GM19467 (cell line): Measurements from ENCODE around the gene DRC3.
A peak's percentile ranks its signal among the peaks of the same experiment; 100 is the strongest.
"Not testable (repeated sequence)": the region's sequence is repeated elsewhere in the genome, so short reads cannot be mapped to it uniquely, and the experiment has no call there.

Experiments used
- ATAC-seq: cut with Tn5 transposase; IDR thresholded peaks from one replicate; pipeline ENCODE4 v1.9.1; 2021; ENCODE audit warnings: mild to moderate bottlenecking, moderate library complexity; ENCODE audit not compliant: unreplicated experiment

The DRC3 gene, protein sequence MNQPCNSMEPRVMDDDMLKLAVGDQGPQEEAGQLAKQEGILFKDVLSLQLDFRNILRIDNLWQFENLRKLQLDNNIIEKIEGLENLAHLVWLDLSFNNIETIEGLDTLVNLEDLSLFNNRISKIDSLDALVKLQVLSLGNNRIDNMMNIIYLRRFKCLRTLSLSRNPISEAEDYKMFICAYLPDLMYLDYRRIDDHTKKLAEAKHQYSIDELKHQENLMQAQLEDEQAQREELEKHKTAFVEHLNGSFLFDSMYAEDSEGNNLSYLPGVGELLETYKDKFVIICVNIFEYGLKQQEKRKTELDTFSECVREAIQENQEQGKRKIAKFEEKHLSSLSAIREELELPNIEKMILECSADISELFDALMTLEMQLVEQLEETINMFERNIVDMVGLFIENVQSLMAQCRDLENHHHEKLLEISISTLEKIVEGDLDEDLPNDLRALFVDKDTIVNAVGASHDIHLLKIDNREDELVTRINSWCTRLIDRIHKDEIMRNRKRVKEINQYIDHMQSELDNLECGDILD

DNA sequence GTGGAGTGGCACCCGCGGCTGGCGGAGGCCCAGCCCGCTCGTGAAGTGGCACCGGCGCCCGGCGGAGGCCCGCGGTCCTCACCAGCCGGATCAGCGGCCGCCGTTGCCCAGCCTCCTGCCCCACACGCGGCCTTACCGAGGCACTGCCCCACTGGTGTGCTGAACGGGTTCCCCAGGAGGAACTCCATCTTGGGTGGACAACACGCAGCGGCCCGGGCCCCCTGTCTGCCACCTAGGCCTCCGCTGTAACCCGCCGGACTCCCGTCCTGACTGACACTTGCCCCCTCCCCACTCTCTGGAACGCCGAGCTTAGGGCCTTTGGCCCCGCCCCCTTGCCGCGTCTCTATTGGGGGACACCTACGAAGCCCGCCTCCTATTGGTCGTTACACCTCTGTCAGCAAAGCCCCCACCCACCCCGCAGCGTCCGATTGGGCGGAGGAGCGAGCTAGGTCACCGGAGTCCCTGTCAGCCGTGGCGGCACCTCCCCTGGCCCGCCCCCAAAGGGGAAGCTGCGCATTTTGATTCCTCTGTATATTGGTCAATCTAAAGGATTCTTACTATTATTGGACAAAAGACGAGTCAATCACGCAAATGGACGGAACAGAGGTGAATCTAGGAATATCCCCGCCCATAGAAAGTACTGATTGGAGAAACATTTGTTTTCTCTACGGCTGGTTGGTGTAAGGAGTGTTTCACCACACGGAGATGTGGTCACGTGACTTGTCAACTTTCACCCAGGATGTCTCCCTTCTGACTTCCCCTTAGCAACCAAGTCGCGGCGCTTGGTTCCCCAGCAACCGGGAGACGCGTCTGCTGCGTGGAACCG, at the start of gene DRC3, which contains the start of gene TOM1L2:
TSS of gene DRC3 (plus strand) at position 737 of the 826 bp plus-strand sequence. CDS start 4,737 bp downstream, outside the sequence.
TSS of gene TOM1L2 (minus strand) at position 275 of the 826 bp plus-strand sequence. CDS start at position 188, 87 bp downstream.
- ATAC-seq = peak; percentile 92

DNA sequence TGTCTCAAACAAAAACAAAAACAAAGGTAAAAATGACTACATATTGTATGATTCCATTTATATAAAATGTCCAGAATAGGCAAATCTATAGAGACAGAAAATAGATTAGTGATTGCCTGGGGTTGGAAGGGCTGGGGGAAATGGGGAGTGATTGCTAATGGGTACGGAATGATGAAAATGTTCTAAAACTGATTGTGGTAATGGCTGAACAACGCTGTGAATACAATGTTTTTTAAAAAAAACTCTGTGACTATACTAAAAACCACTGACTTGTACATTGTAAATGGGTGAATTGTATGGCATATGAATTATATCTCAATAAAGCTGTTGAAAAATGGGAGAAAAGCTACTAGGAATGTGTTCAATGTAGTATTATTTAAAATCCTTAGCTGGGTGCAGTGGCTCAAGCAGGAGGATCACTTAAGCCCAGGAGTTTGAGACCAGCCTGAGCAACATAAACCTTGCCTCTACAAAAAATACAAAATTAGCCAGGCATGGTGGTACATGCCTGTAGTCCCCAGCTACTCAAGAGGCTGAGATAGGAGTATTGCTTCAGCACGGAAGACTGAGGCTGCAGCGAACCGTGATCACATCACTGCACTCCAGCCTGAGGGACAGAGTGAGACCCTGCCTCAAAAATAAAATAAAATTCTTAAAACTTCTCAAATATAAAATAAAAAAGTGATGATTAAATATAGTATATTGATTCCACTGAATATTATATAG, 48.4 kb upstream of the DRC3 start:
- ATAC-seq = no peak

DNA sequence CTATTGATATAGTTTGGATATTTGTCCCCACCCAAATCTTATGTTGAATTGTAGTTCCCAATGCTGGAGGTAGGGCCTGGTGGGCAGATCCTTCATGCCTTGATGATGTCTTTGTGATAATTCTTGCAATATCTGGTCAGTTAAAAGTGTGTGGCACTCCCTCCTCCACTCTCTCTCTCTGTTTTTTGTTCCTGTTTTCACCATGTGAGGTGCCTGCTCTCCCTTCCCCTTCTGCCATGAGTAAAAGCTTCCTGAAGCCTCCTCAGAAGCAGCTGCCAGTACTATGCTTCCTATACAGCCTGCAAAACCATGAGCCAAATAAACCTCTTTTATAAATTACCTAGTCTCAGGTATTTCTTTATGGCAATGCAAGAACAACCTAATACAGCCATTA, 47.8 kb upstream of the DRC3 start:
- no peak for ATAC-seq

DNA sequence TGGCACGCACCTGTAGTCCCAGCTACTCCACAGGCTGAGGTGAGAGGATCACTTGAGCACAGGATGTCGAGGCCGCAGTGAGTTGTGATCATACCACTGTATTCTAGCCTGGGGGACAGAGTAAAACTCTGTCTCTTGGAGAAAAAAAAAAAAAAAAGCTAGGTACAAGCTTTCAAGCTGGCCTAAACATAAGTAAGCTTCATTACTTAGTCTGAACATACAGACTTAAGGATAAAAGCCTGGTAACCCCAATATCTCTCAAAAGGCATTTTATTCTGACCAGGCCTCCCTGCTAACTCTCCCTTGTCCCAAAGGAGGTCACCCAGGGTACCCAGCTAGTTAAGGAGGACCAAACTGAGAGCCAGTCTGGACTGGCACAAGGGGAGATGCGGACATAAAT, 46.6 kb upstream of the DRC3 start:
- ATAC-seq = no peak

DNA sequence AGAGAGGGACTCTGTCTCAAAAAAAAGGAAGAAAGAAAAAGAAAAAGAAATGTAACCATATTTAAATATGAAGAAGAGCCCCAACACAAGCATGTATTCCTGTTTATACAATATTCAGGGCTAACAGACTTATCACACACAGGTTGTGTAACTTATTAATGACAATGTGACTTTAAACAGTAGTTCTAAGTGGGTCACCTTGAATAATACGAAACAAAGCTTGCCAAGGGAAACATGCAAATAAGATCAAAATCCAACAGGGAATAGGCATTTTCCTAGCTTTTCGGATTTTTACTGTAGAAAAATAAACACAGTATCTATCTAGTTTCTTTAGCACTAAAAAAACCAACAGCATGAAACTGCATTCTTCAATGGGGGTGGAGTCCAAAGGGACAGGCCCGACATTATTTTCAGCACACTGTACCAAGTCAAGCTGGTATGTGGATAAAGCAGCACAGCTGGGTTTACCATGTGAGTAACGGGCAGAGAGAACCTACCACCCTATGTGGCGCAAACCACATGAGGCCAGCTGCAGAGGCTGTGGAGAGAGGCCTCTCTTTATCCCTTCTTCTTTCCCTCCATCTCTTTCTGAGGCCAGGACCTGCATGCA, 45.7 kb upstream of the DRC3 start:
- no peak for ATAC-seq

DNA sequence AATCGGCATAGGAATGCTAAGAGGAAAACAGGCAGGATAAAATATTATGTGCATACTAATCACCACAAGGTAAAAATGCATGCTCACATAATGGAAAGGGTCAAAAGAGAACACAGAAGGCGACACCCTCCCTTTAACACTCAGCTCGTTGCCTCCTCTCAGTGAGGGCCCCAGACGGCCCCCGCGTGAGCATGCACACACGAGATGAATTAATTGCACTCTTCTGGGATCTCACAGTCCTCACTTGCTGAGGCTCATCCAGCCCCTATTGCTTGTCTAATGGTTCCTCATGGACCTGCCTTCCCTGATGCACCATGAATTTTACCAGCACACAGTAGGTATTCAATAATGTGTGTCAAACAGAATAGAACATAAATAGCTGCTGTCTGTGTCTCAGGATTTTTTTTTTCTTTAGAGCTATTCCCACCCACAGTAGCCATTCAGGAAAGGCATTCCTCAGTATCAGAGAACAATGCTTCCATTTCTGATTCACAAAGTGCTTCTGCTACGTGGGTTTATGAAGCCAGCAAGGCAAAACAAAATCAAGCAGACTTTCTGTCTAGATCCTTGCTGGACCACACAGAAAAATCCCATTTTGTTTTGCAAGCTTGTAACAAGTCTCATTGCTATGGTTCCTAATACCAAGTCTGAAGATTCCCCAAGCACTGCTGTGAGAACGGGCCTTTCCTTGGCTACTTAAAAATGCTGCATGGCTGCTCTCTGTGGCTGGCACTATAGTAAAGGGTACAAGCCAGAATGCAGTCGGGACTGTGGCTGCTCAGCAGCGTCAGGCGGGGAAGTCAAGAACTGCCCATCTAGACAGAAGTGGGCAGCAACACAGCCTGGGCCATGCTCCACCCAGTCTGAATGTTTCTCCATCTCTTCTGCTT, 44.0 kb upstream of the DRC3 start:
- no peak for ATAC-seq

DNA sequence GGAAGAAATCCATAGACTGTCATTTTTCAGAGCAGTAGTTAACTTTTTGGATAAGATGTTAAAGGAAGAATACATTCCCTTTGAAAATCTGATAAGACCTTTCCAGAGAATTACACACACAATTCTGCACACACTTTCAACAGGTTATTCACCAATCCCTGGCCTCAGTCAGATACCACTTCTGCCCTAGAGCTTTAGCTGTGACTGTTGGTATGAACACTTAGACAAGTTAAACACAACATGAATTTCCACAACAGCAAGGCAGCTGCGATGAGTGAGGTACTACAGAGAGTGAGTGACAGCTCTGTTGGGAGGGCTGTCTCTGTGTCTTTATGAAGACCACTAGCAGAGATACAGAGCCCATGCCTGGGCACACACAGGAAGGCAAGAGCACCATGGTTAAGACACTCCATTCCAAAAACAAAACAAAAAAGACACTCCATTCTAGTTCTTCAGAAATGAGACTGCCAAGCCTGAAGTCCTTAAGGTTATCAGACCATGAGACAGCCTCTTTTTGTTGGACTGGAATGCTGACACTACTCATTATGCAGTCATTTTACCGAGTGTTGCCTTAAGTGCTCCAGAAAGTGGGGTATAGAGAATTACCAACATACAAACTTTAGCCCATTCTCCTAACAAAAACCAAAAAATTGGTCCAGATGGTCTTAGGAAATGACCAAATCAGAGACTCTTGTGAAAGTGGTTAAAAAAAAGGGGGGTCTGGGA, 42.8 kb upstream of the DRC3 start:
- ATAC-seq = no peak

DNA sequence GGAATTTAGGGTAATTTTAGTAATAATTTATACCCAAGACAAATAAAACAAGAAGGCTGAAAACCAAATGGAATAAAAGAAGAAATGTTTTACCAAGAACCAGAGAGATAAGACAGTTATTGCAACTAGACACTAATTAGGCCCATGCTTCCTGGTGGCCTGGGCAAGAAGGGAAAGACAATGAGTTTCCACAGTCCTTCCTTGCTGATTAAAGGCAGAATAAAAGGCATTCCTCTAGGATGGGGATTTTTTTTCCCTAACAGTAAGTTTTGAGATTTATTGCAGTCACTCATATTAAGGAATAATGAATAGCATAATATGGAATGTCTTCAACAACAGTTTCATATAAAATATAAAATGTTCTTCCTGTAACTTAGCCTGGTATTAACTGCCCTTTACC, 42.0 kb upstream of the DRC3 start:
- ATAC-seq = no peak

DNA sequence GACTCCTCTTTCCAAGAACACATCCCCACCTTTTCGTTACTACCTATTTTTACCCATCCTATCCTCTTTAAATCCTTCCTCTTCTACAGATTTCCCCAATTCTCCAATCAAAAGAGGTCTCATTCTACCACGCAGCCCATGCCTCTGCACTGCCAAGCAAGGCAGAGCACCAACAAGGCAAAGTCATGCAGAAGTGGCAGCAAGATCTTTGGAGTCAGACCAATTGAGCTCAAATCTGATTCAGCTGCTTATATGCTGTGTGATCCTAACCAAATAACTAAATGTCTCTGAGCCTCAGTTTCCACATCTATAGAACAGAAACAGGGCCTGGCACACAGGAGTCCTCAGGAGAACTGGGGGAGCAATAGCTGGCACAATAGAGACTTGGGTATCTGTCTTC, 41.5 kb upstream of the DRC3 start:
- no peak for ATAC-seq

DNA sequence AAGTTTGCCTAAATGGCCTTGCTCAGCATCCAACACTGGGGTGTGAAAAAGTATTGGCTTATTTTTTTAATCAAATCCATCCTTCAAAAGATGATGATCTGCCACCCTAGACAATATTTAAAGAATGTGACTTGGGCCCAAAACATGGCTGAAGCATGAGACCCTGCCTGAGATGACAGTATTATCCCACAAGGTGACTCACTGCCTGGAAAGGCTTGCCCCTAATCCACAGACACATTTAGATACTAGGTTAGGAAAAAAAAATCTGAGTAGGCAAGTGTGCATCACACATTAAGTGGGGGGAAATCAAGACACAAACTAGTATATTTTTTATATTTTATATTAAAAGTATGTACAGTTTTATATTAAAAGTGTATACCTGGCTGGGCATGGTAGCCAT, 38.9 kb upstream of the DRC3 start:
- no peak for ATAC-seq

DNA sequence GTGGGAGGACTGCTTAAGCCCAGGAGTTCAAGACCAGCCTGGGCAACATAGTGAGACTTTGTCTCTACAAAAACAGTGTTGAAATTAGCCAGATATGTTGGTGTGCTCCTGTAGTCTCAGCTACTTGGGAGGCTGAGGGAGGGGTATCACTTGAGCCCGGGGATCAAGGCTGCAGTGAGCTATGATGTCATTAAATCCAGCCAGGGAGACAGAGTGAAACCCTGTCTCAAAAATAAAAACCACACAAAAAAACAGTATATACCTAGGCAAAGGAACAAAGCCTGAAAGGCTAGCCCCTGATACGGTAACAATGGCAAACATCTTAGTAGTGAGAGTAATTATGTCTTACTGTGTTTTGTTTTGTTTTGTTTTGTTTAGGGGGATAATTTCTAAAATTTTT, 38.4 kb upstream of the DRC3 start:
- ATAC-seq = no peak

DNA sequence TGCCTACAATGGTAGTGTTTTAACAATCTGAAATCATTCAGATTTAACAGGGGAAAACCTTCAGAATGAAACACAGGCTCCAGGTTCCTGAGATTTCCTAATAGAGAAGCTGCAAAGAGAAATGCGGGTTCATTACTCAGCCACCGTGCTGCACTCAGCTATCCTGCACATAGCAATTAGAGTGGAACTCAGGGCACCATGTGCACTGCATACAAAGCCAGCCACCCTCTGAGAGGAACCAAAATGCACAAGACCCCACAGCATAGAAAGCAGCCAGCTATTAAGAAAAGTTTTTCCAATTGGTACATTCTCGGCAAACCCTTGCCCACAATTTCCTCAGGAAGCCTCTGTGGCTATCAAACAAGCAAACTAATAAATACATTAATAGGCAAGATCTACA, 37.9 kb upstream of the DRC3 start:
- no peak for ATAC-seq

DNA sequence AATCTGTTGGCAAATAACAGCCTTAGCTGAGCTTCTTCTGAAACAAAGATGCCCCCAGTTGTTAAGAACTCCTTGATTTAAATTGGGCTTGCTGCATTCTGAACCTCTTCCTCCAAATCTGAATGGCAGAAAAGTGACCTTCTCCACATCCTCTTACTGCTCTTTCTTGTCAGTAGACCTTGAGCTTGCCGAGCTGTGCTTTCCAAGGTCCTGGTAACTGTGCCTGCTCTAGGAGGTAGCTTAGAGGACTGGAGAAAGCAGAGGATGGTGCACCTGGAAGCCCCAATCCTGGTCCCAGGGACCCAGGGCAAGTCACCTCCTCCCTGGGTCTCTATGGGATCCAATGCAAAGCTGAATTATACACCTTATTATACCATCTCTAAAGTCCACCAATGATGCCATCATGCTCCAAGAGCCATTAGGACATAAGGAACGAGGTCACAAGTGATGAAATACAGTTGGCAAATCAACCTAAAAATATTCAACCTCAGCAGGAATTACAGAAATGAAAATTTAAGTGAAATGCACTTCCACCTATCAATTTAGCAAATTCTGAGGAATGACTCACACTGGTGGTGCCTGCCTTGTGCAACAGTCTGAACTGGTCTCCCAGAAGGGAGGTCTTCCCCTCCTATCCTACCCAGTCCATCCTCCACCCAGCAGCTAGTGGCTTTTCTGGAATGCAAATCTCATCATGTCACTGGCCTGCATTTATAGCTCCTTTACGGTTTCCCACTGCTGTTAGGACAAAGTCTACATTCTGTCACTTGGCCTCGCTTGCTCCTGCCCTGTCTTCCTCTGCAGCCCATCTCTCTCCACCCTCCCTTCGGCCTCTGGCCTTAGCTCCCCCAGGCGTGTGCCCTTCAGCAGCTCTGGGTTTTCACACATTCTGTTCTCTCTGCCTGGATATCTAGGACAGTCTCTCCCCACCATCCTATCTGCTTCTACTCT, 37.1 kb upstream of the DRC3 start:
- ATAC-seq = no peak

DNA sequence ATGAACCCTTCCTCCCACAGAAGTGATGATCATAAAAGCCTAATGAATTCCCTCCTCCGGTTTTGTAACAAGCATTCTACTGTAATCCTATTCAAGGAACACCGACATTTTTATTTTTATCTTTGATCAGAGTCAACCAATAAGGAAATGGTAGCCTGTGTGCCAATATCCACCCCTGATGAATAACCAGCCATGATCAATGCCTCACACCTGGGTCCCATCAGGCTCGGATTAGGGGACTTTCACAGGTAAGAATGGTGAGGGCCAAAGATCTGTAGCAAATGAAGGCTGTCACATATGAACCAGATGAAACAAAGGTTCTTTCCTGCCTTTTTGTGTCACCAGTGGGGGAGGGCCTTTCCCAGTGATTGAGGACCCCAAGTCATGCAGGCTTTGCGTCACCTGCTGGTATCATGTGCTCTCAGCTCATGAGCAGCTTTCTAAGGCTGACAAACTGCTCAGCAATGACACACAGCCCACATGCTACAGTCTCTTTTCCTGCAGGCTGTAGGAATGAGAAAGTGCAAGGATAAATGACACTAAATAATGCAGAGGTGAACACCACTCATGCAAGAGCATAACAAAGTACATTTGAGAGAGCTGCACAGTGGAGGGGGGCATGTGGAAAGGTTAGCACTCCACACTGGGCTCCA, 35.3 kb upstream of the DRC3 start:
- ATAC-seq = no peak

DNA sequence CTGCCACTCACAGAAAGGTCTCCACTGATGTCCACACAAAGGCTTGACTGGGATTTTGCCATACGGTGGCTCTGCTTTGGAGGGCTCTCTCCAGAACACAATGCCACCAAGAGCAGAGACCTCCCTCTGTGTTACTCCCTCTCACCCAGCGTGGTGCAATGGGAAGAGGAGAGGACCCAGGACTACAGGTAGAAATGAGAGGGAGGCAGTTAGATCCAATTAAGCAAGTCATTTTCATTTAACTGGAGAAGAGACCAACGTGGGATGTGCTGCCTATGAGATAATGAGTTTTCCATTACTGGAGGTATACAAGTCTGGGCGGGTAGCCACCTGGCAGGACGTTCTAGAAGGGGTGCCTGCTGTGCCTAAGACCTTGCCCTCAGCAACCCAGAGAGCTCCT, 34.7 kb upstream of the DRC3 start:
- no peak for ATAC-seq

DNA sequence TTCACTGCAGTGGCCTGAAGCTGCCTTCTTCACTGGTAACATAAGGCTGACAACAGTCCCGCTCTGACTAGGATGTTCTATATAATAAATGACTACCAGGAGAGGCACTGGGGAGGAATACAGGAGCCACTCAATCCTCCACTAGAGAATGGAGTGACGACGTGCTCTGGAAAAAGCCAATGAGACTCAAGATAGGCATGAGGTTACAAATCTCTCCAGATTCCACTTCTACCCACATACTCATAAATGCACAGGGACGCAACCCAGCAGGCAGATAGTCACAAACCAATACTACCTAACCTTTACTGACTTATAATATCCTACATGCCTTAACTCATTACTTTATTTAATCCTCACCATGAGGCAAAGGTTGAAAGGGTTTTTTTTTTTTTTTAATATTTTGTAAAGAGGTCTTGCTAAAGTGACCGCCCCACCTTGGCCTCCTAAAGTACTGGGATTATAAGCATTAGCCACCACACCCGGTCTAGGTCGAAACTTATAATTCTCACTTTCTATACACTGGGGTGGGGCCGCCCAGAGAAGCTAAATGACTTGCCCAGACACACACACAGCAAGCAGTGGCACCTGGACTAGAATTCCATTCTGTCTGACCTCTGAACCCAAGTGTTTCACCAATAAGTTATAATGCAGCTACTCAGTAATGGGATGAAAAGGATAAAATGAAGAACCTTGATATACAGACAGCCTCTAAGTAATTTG, 34.1 kb upstream of the DRC3 start:
- no peak for ATAC-seq

DNA sequence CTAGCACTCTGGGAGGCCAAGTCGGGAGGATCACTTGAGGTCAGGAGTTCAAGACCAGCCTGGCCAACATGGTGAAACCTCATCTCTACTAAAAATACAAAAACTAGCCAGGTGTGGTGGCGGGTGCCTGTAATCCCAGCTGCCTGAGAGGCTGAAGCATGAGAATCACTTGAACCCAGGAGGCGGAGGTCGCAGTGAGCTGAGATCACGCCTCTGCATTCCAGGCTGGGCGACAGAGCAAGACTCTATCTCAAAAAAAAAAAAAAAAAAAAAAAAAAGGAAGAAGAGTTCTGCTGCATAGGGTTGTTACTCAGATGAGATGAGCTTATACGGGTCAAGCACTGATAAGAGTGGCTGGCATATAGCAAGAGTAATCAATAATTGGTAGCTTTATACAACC, 32.7 kb upstream of the DRC3 start:
- not testable (repeated sequence) for ATAC-seq
